H1 (cell line): ENCODE results near the gene PTPN13. TPM values are rescaled to one million over a fixed set of nuclear protein-coding genes. Genes with fewer than 3 reads are reported as not detected.

Experiments used
- KDM5A ChIP-seq: fragments of 200-600 bp; IDR thresholded peaks from 2 replicates; pipeline ENCODE4 v1.7.1; 2012; ENCODE audit warnings: mild to moderate bottlenecking, low read length, inconsistent platforms, mixed read lengths
- PHF8 ChIP-seq: fragments of 200-600 bp; sonication (generic); conservative IDR thresholded peaks from 2 replicates; pipeline ENCODE4 v1.7.1; 2012; ENCODE audit warnings: low read depth, mild to moderate bottlenecking, inconsistent platforms, low read length, moderate library complexity
- SIN3A ChIP-seq, 2 experiments: IDR thresholded peaks in 1 of 2; conservative IDR thresholded peaks in 1 of 2; 2 replicates each; pipeline ENCODE4 v1.6.1; 2011 to 2012; ENCODE audit warnings: low read length in 2 of 2, improper control_type of control experiment in 1 of 2, low read depth in 1 of 2, mild to moderate bottlenecking in 1 of 2
- polyA plus RNA-seq, 7 experiments: library from polyadenylated mRNA; depleted of rRNA in 3 of 7; stranded (reverse) in 5 of 7; unstranded in 2 of 7; fragments of >200 nt in 5 of 7; fragments of 200-250 nt in 2 of 7; gene quantifications; 1 replicate in 5 of 7; 2 replicates in 1 of 7; 4 replicates in 1 of 7; pipeline versions ENCODE4 v1.2.1 to v1.2.3, GENCODE V29; 2011 to 2013; ENCODE audit warnings: missing spikeins in 2 of 7, mixed read lengths in 2 of 7
- total RNA-seq: library from RNA; stranded (reverse); fragmentation: NEBNext Ultra II Directional; extraction: Animal tissue kit (Norgen Biotek cat#: 25700); gene quantifications from 2 replicates; pipeline ENCODE4 v1.2.1, GENCODE V29; 2021
- TF ChIP-seq, protein P1 (sequence below): IDR thresholded peaks from 2 replicates; pipeline ENCODE4 v1.6.1; 2011; ENCODE audit warnings: low read length, improper control_type of control experiment

PTPN13 gene
- total and polyA plus RNA-seq, 2 of the 8 experiments (the other 6 are each of a cell fraction or from before 2014, with no cell fraction given), result 12.7 to 57.9 TPM

DNA sequence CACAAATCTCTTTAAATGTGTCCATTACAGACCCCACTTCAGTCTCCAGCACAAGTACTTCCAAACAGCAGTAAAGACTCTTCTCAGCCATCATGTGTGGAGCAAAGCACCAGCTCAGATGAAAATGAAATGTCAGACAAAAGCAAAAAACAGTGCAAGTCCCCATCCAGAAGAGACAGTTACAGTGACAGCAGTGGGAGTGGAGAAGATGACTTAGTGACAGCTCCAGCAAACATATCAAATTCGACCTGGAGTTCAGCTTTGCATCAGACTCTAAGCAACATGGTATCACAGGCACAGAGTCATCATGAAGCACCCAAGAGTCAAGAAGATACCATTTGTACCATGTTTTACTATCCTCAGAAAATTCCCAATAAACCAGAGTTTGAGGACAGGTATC, 177.0 kb downstream of the PTPN13 start (continued):
- TF ChIP-seq, protein P1, sequence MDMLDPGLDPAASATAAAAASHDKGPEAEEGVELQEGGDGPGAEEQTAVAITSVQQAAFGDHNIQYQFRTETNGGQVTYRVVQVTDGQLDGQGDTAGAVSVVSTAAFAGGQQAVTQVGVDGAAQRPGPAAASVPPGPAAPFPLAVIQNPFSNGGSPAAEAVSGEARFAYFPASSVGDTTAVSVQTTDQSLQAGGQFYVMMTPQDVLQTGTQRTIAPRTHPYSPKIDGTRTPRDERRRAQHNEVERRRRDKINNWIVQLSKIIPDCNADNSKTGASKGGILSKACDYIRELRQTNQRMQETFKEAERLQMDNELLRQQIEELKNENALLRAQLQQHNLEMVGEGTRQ, result no peak
- TF ChIP-seq KDM5A (no peak), SIN3A (conservative IDR thresholded peaks at IDR 0.05 in 1 of 2, IDR thresholded peaks at IDR 0.05 in 1 of 2; ENCODE audit: low read depth in 1 of 2, low read length in 2 of 2) (no peak), PHF8 (no peak)
